Liver (tissue), 9 donors: ENCODE measurements around the gene NPPC. TPM values are rescaled to one million over a fixed set of nuclear protein-coding genes. Genes with fewer than 3 reads are reported as not detected.

Experiments
- DNase-seq: peaks from one replicate; pipeline ENCODE4 v3.0.0-alpha.2; 2017; ENCODE audit warnings: low spot score
- H3K27ac ChIP-seq, 2 donors: one replicate each; pipeline ENCODE4 v1.7.0; 2013; ENCODE audit warnings: inconsistent platforms in 2 of 2, low read length in 2 of 2, control low read depth in 1 of 2, low read depth in 1 of 2, mild to moderate bottlenecking in 1 of 2
- H3K27me3 ChIP-seq, 4 donors: one replicate each; pipeline versions ENCODE4 v1.6.1 to v1.7.0; 2013; ENCODE audit warnings: low read length in 3 of 4, inconsistent platforms in 1 of 4, mild to moderate bottlenecking in 1 of 4, moderate library complexity in 1 of 4; ENCODE audit not compliant: control insufficient read depth in 4 of 4, insufficient read depth in 4 of 4
- H3K36me3 ChIP-seq, 4 donors: one replicate each; pipeline versions ENCODE4 v1.6.1 to v1.7.0; 2013; ENCODE audit warnings: low read length in 3 of 4, mild to moderate bottlenecking in 3 of 4, low read depth in 1 of 4, moderate library complexity in 1 of 4; ENCODE audit not compliant: control insufficient read depth in 4 of 4, insufficient read depth in 3 of 4
- H3K4me1 ChIP-seq, 4 donors: one replicate each; pipeline versions ENCODE4 v1.6.1 to v1.7.0; 2013; ENCODE audit warnings: low read length in 3 of 4, mild to moderate bottlenecking in 3 of 4, moderate library complexity in 1 of 4; ENCODE audit not compliant: control insufficient read depth in 4 of 4, insufficient read depth in 4 of 4
- H3K4me3 ChIP-seq, 3 donors: one replicate each; pipeline versions ENCODE4 v1.6.1 to v1.7.0; 2013; ENCODE audit warnings: low read length in 3 of 3, control low read depth in 1 of 3, low read depth in 1 of 3, mild to moderate bottlenecking in 1 of 3
- H3K9ac ChIP-seq, 2 donors: one replicate each; pipeline ENCODE4 v1.7.0; 2013; ENCODE audit warnings: low read length in 2 of 2, mild to moderate bottlenecking in 2 of 2, moderate library complexity in 2 of 2, control low read depth in 1 of 2, low read depth in 1 of 2
- H3K9me3 ChIP-seq, 4 donors: one replicate each; pipeline versions ENCODE4 v1.6.1 to v1.7.0; 2013; ENCODE audit warnings: low read length in 3 of 4; ENCODE audit not compliant: control insufficient read depth in 4 of 4
- EGR1 ChIP-seq, 2 donors: IDR thresholded peaks; 2 replicates each; pipeline ENCODE4 v1.6.1; 2016 to 2018; ENCODE audit warnings: antibody characterized with exemption in 2 of 2, low read depth in 2 of 2
- FOXA1 ChIP-seq: IDR thresholded peaks from 2 replicates; pipeline ENCODE4 v1.6.1; 2016; ENCODE audit warnings: antibody characterized with exemption
- FOXA2 ChIP-seq: IDR thresholded peaks from 2 replicates; pipeline ENCODE4 v1.6.1; 2016; ENCODE audit warnings: antibody characterized with exemption
- GABPA ChIP-seq, 2 donors: IDR thresholded peaks in 1 of 2; conservative IDR thresholded peaks in 1 of 2; 2 replicates each; pipeline ENCODE4 v1.6.1; 2016; ENCODE audit warnings: antibody characterized with exemption in 2 of 2, mild to moderate bottlenecking in 1 of 2, moderate library complexity in 1 of 2
- JUND ChIP-seq, 2 donors: IDR thresholded peaks; 2 replicates each; pipeline ENCODE4 v1.6.1; 2016; ENCODE audit warnings: antibody characterized with exemption in 2 of 2
- MAX ChIP-seq: IDR thresholded peaks from 2 replicates; pipeline ENCODE4 v1.6.1; 2016; ENCODE audit warnings: antibody characterized with exemption
- RAD21 ChIP-seq, 2 donors: IDR thresholded peaks; 2 replicates each; pipeline ENCODE4 v1.6.1; 2016; ENCODE audit warnings: antibody characterized with exemption in 2 of 2, mild to moderate bottlenecking in 2 of 2
- REST ChIP-seq: IDR thresholded peaks from 2 replicates; pipeline ENCODE4 v1.6.1; 2016; ENCODE audit warnings: antibody characterized with exemption, mild to moderate bottlenecking
- SP1 ChIP-seq: IDR thresholded peaks from 2 replicates; pipeline ENCODE4 v1.6.1; 2018; ENCODE audit warnings: antibody characterized with exemption, mild to moderate bottlenecking
- TAF1 ChIP-seq: conservative IDR thresholded peaks from 2 replicates; pipeline ENCODE4 v1.6.1; 2016; ENCODE audit warnings: antibody characterized with exemption, mild to moderate bottlenecking
- YY1 ChIP-seq: IDR thresholded peaks from 2 replicates; pipeline ENCODE4 v1.6.1; 2016; ENCODE audit warnings: antibody characterized with exemption, mild to moderate bottlenecking
- WGBS: extraction: QIAGEN DNeasy Blood & Tissue Kit; methylation state at CpG from one replicate; pipeline ENCODE4 v1.1.7; 2013; 5-methylcytosine and 5-hydroxymethylcytosine counted together
- polyA plus RNA-seq, 2 donors: library from polyadenylated mRNA; stranded (reverse) in 1 of 2; unstranded in 1 of 2; fragments of 200-250 nt in 1 of 2; fragments of >200 nt in 1 of 2; fragmentation: Nextera tagmentation in 1 of 2; extraction: Ambion mirVana in 1 of 2; gene quantifications; one replicate each; pipeline versions ENCODE4 v1.2.1 to v1.2.3, GENCODE V29; 2013 to 2015
- total RNA-seq, 2 donors: library from RNA; depleted of rRNA; stranded (reverse); fragments of >200 nt; gene quantifications; one replicate each; pipeline ENCODE4 v1.2.3, GENCODE V29; 2014
- TF ChIP-seq, protein P1 (sequence below): IDR thresholded peaks from 2 replicates; pipeline ENCODE4 v1.6.1; 2016; ENCODE audit warnings: antibody characterized with exemption
- donor health status: healthy.
- donor health status: healthy.
- donor health status: healthy.
- donor health status: healthy.
- donor health status: healthy.

Gene NPPC
- total and polyA plus RNA-seq, 4 donors: 0.47 TPM; not detected in 3

DNA sequence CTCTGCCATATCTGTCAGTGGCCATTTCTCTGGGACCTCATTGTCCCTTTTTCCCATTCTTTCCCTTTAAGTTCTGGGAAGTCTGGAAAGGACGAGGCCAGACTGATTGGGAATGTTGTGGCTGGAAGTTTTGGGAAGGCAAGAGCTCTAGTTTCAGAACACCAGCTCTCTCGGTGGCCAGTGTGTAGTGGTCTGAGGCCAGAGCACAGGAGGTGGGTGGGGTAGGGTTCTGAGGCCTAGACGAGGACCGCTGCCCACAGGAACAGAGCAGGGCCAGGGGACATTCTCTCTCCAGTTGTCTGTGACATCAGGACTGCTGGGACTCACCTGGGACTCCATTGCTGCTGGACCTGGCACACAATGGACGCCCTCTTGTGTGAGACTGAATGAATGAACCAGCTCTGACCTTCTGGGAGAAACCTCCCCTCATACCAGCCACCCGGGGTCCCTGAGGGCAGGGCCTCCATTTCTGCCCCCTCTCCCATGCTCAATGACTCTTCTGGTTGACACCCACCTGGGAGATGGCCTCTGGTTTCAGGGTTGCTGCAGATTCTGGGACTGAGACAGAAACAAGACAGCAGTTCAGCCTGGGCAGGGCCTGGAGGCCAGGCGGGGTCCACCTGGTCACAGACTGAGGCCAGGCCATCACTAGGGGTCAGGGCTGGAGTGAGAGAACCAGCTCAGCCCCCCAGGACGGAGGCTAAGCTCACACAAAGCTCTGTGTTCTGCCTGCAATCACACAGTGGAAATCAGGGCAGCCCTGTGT, 8.4 kb upstream of the NPPC start:
- WGBS: 86% methylated on average over 8 of the region's 8 CpGs
- no peak for TF ChIP-seq YY1
- TF ChIP-seq REST: no peak
- TF ChIP-seq, protein P1, sequence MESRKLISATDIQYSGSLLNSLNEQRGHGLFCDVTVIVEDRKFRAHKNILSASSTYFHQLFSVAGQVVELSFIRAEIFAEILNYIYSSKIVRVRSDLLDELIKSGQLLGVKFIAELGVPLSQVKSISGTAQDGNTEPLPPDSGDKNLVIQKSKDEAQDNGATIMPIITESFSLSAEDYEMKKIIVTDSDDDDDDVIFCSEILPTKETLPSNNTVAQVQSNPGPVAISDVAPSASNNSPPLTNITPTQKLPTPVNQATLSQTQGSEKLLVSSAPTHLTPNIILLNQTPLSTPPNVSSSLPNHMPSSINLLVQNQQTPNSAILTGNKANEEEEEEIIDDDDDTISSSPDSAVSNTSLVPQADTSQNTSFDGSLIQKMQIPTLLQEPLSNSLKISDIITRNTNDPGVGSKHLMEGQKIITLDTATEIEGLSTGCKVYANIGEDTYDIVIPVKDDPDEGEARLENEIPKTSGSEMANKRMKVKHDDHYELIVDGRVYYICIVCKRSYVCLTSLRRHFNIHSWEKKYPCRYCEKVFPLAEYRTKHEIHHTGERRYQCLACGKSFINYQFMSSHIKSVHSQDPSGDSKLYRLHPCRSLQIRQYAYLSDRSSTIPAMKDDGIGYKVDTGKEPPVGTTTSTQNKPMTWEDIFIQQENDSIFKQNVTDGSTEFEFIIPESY: no peak
- no peak for TF ChIP-seq TAF1
- TF ChIP-seq JUND (IDR thresholded peaks at IDR 0.05): no peak
- H3K4me1 ChIP-seq: no peaks in the 10 kb centered on the region
- DNase-seq: no peak
- no peak overlapping the region for H3K27ac ChIP-seq
- H3K36me3 ChIP-seq: no peaks in the 10 kb centered on the region
- no peaks in the 10 kb centered on the region for H3K9me3 ChIP-seq
- no peaks in the 10 kb centered on the region for H3K27me3 ChIP-seq
- no peak overlapping the region for H3K9ac ChIP-seq
- no peak overlapping the region for H3K4me3 ChIP-seq

DNA sequence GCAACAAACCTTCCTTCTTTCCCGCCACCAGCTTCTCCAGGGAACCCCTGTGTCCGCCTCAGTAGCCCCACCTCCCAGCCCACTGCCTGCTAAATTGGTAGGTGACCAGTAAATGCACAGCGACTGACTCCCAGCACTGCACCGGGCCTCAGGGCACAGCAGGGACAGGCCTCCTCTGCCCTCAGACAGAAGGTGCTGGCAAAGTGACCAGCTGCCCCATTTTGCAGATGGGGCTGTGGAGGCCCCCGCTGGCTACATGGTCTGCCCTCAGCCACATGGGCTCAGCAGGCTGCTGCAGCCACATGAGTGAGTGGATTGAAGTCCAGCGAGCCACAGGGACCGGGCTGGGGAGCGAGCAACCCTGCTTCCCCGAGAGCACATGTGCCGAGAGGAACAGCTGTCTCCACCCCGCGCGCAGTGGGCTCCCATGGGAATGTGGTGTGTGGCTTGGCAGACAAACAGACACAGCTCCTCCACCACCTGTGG, 7.8 kb upstream of the NPPC start:
- Histone ChIP-seq H3K9ac (no peak overlapping the region), H3K27ac (no peak overlapping the region), H3K4me1 (no peaks in the 10 kb centered on the region), H3K27me3 (no peaks in the 10 kb centered on the region), H3K4me3 (no peak overlapping the region), H3K9me3 (no peaks in the 10 kb centered on the region), H3K36me3 (no peaks in the 10 kb centered on the region)
- 94% methylated on average over 13 of the region's 13 CpGs for WGBS
- no peak for DNase-seq
- TF ChIP-seq SP1 (no peak), RAD21 (IDR thresholded peaks at IDR 0.05) (no peak), GABPA (IDR thresholded peaks at IDR 0.05 in 1 of 2, conservative IDR thresholded peaks at IDR 0.05 in 1 of 2) (no peak), YY1 (no peak), EGR1 (IDR thresholded peaks at IDR 0.05; ENCODE audit: low read depth in 2 of 2) (no peak), FOXA2 (no peak), TAF1 (no peak), FOXA1 (no peak), JUND (IDR thresholded peaks at IDR 0.05) (no peak), MAX (no peak)
